K562 (cell line): Measurements from ENCODE around the gene AGL. TPM values are rescaled to one million over a fixed set of nuclear protein-coding genes. Genes with fewer than 3 reads are reported as not detected.

Source experiments
- ATAC-seq: fragments of 200-7000 bp; cut with Tn5 transposase; 3 replicates; pipeline ENCODE4 v1.9.1; 2020; ENCODE audit warnings: moderate library complexity
- BruUV-seq: library from RNA; stranded (reverse); fragments of 400-500 nt; replicated peaks from 2 replicates; lab custom pipeline; 2021; lab: Mats Ljungman, UMichigan
- CTCF ChIA-PET: fragments of 300-600 bp; formaldehyde crosslinking; extraction: SDS; loops from one replicate; lab custom pipeline; 2021; ENCODE audit warnings: low intra/inter-chr PET ratio; lab: Yijun Ruan, JAX
- POLR2A ChIA-PET: fragments of 300-600, 350-650 bp; sonication (Branson Sonifier 250); formaldehyde crosslinking; extraction: SDS; loops from one replicate; lab custom pipeline; 2021; ENCODE audit warnings: antibody characterized with exemption, inconsistent platforms; lab: Yijun Ruan, JAX
- DNase-seq, 4 experiments: peaks; one replicate each; pipeline versions ENCODE4 v3.0.0 to v3.0.0-alpha.2; 2011 to 2018; ENCODE audit warnings: low spot score in 3 of 4, mixed read lengths in 3 of 4; ENCODE audit errors: extremely low read depth in 1 of 4
- FAIRE-seq: peaks from 2 replicates; lab custom pipeline; 2011; peaks lifted over from hg19 to GRCh38; lab: Jason Lieb, UNC
- H2AFZ ChIP-seq: 2 replicates; pipeline ENCODE4 v1.6.0; 2011; ENCODE audit warnings: low read depth, low read length, control low read depth, inconsistent platforms
- H3K27ac ChIP-seq: fragments of 200-600 bp; 3 replicates; pipeline ENCODE4 v1.8.0; 2011; ENCODE audit warnings: low read depth, mild to moderate bottlenecking, control low read depth, inconsistent platforms, low read length, moderate library complexity, mixed read lengths; ENCODE audit errors: extremely low read depth
- H3K27me3 ChIP-seq, 2 experiments: fragments of 300-600 bp in 1 of 2; 2 replicates in 1 of 2; 3 replicates in 1 of 2; pipeline versions ENCODE4 v1.6.0 to v1.8.0; 2011; ENCODE audit warnings: inconsistent platforms in 2 of 2, low read length in 2 of 2, mild to moderate bottlenecking in 1 of 2, mixed read lengths in 1 of 2, moderate library complexity in 1 of 2; ENCODE audit not compliant: control insufficient read depth in 2 of 2, insufficient read depth in 2 of 2
- H3K36me3 ChIP-seq: fragments of 300-600 bp; 3 replicates; pipeline ENCODE4 v1.8.0; 2011; ENCODE audit warnings: mild to moderate bottlenecking, low read length, inconsistent platforms; ENCODE audit not compliant: control insufficient read depth, insufficient read depth
- H3K4me1 ChIP-seq, 2 experiments: fragments of 200-600 bp in 1 of 2; replicated peaks in 1 of 2; 2 replicates in 1 of 2; 3 replicates in 1 of 2; pipeline versions ENCODE4 v1.5.1 to v1.8.0; 2011; ENCODE audit warnings: inconsistent platforms in 2 of 2, low read length in 2 of 2, mild to moderate bottlenecking in 1 of 2, mixed read lengths in 1 of 2, moderate library complexity in 1 of 2; ENCODE audit not compliant: control insufficient read depth in 2 of 2, insufficient read depth in 2 of 2
- H3K4me2 ChIP-seq: 2 replicates; pipeline ENCODE4 v1.6.1; 2011; ENCODE audit warnings: low read length, control low read depth, inconsistent platforms, mixed read lengths; ENCODE audit not compliant: insufficient read depth
- H3K4me3 ChIP-seq: fragments of 200-600 bp; sonication (generic), shearing (Covaris generic); 2 replicates; pipeline ENCODE4 v1.5.1; 2016; ENCODE audit warnings: control low read depth, inconsistent platforms
- H3K79me2 ChIP-seq: fragments of 200-600 bp; 3 replicates; pipeline ENCODE4 v1.8.0; 2011; ENCODE audit warnings: low read length, inconsistent platforms; ENCODE audit not compliant: control insufficient read depth, insufficient read depth
- H3K9ac ChIP-seq, 2 experiments: 2 replicates each; pipeline versions ENCODE4 v1.6.0 to v1.6.1; 2011; ENCODE audit warnings: low read depth in 2 of 2, low read length in 2 of 2, control low read depth in 1 of 2, inconsistent platforms in 1 of 2, mild to moderate bottlenecking in 1 of 2, mixed read lengths in 1 of 2; ENCODE audit not compliant: insufficient read depth in 1 of 2
- H3K9me1 ChIP-seq: one replicate; pipeline ENCODE4 v1.6.0; 2011; ENCODE audit warnings: inconsistent platforms, mild to moderate bottlenecking, low read length, moderate library complexity; ENCODE audit not compliant: control insufficient read depth, insufficient read depth
- H3K9me3 ChIP-seq: replicated peaks from 2 replicates; pipeline ENCODE4 v1.5.1; 2011; ENCODE audit warnings: low read depth, low read length, inconsistent platforms; ENCODE audit not compliant: control insufficient read depth, insufficient read depth
- H4K20me1 ChIP-seq: replicated peaks from 2 replicates; pipeline ENCODE4 v1.6.1; 2011; ENCODE audit warnings: low read length, inconsistent platforms, mixed read lengths; ENCODE audit not compliant: control insufficient read depth, insufficient read depth
- CHD4 ChIP-seq: fragments of 200-600 bp; sonication (generic); IDR thresholded peaks from 3 replicates; pipeline ENCODE4 v1.6.1; 2012; ENCODE audit warnings: low read depth, mild to moderate bottlenecking, mixed read lengths, low read length, inconsistent platforms; ENCODE audit not compliant: insufficient read depth, insufficient replicate concordance, poor library complexity, severe bottlenecking
- RERE ChIP-seq: sonication (generic); formaldehyde crosslinking; IDR thresholded peaks from 2 replicates; pipeline ENCODE4 v1.8.0; 2023; ENCODE audit warnings: missing genetic modification reagents, mild to moderate bottlenecking, borderline replicate concordance
- SLC30A9 ChIP-seq: fragments of 250-450 bp; sonication (Bioruptor Pico); IDR thresholded peaks from 2 replicates; pipeline ENCODE4 v1.8.0; 2022; ENCODE audit warnings: mild to moderate bottlenecking, moderate library complexity
- TCF3 ChIP-seq: sonication (generic); formaldehyde crosslinking; IDR thresholded peaks from 2 replicates; pipeline ENCODE4 v1.4.0; 2020; ENCODE audit warnings: mild to moderate bottlenecking, missing genetic modification reagents
- TEAD1 ChIP-seq, 2 experiments: fragments of 450-650 bp in 1 of 2; sonication (generic) in 1 of 2; formaldehyde crosslinking; IDR thresholded peaks; 2 replicates each; pipeline versions ENCODE4 v1.4.0 to v1.8.0; 2020 to 2022; ENCODE audit warnings: mild to moderate bottlenecking in 2 of 2, missing genetic modification reagents in 1 of 2
- USF2 ChIP-seq: sonication (generic); formaldehyde crosslinking; IDR thresholded peaks from 2 replicates; pipeline ENCODE4 v1.5.0; 2020; ENCODE audit warnings: missing genetic modification reagents
- WGBS: fragments of 100-300 bp; shearing (Covaris generic); methylation state at CpG from one replicate; pipeline ENCODE4 v1.1.6; 2016; ENCODE audit warnings: low coverage, mixed read lengths; ENCODE audit not compliant: insufficient coverage; ENCODE audit errors: missing lambda C conversion rate; 5-methylcytosine and 5-hydroxymethylcytosine counted together
- in situ Hi-C: fragments of 300-500 bp; cut with MboI; formaldehyde crosslinking; loops from 4 replicates; pipeline ENCODE4 v1.15.0; 2018; ENCODE audit warnings: inconsistent platforms, mixed read lengths
- intact Hi-C: fragments of 100-400 bp; cut with micrococcal nuclease; formaldehyde crosslinking; loops from 2 replicates; pipeline ENCODE4 v1.14.2; 2022
- polyA plus RNA-seq, 8 experiments: library from polyadenylated mRNA; depleted of rRNA in 4 of 8; stranded (reverse) in 5 of 8; unstranded in 3 of 8; fragments of >200 nt; fragmentation: Nextera tagmentation in 2 of 8; fragmentation: Illumina TruSeq in 1 of 8; extraction: Ambion mirVana in 2 of 8; extraction: Trizol in 1 of 8; gene quantifications; 2 replicates each; pipeline versions ENCODE4 v1.2.1 to v1.2.3, GENCODE V29; 2011 to 2014; ENCODE audit warnings: inconsistent platforms in 1 of 8, missing spikeins in 1 of 8
- total RNA-seq, 7 experiments: library from RNA; depleted of rRNA in 6 of 7; stranded (reverse); fragments of >200 nt in 6 of 7; fragmentation: Illumina TruSeq in 2 of 7; extraction: Trizol in 2 of 7; gene quantifications; 2 replicates each; pipeline versions ENCODE4 v1.2.1 to v1.2.3, GENCODE V29; 2011 to 2021; ENCODE audit warnings: low replicate concordance in 1 of 7

Gene AGL
- total and polyA plus RNA-seq, 9 of the 15 experiments (the other 6 are each of a cell fraction or from before 2014, with no cell fraction given): 6.3 to 20.4 (median 12.4) TPM

GRCh38 chr1:99872063-99872462, 21.9 kb downstream of the AGL start:
- H4K20me1 ChIP-seq: no peaks in the 10 kb centered on the region
- 93% methylated on average over 1 of the region's 1 CpG for WGBS
- TF ChIP-seq TCF3 (CRISPR knock-in tag): no peak
- TF ChIP-seq TEAD1 (CRISPR knock-in tag; IDR thresholded peaks at IDR 0.05): no peak
- TF ChIP-seq RERE (CRISPR knock-in tag): no peak
- no peak for TF ChIP-seq CHD4
- no peak for TF ChIP-seq USF2 (CRISPR knock-in tag)
- TF ChIP-seq SLC30A9 (CRISPR knock-in tag): no peak
- TF ChIP-seq, all 486 proteins: peak for 0
- no TSS peak for BruUV-seq
- Histone ChIP-seq H3K4me1 (no peaks in the 10 kb centered on the region; a peak in 1 of 5 replicates), H3K36me3 (peaks cover 13% of the 10 kb centered on the region; the same call in 2 of the 3 replicates), H3K9me1 (no peaks in the 10 kb centered on the region), H3K27ac (no peak overlapping the region), H3K4me2 (no peak overlapping the region), H3K4me3 (no peak overlapping the region), H3K9me3 (no peaks in the 10 kb centered on the region), H2AFZ (no peak overlapping the region), H3K27me3 (no peaks in the 10 kb centered on the region), H3K79me2 (no peaks in the 10 kb centered on the region), H3K9ac (no peak overlapping the region)
- in situ Hi-C loops (no loop called here), intact Hi-C loops (no loop called here)
- no peak for DNase-seq
- ATAC-seq: no peak
- POLR2A ChIA-PET: interaction anchor here (1.4 to 2.2 kb wide), 2 partner anchors 9 to 18 kb away, joined by 3 to 5 read pairs; no protein-coding TSS in a partner anchor
- CTCF ChIA-PET: no interaction called here
- FAIRE-seq: no peak
